Sigmoid colon (tissue), 4 donors: ENCODE measurements around the gene LRRFIP2.

Experiments used
- CTCF ChIP-seq, 4 experiments: fragments of 450-650 bp in 3 of 4; fragments of 200-600 bp in 1 of 4; IDR thresholded peaks; one replicate each; pipeline ENCODE4 v1.5.1; 2016 to 2019; ENCODE audit warnings: antibody characterized with exemption in 4 of 4, mild to moderate bottlenecking in 3 of 4, moderate library complexity in 2 of 4
- EP300 ChIP-seq, 4 donors: sonication (generic); formaldehyde crosslinking; IDR thresholded peaks; one replicate each; pipeline ENCODE4 v1.6.1; 2017; ENCODE audit warnings: antibody characterized with exemption in 4 of 4
- POLR2A ChIP-seq, 2 donors: fragments of 450-650 bp; IDR thresholded peaks; one replicate each; pipeline ENCODE4 v1.6.1; 2016; ENCODE audit warnings: antibody characterized with exemption in 2 of 2, mild to moderate bottlenecking in 2 of 2, moderate library complexity in 2 of 2
- POLR2AphosphoS5 ChIP-seq, 4 donors: sonication (generic); formaldehyde crosslinking; IDR thresholded peaks; one replicate each; pipeline ENCODE4 v1.6.1; 2017; ENCODE audit warnings: antibody characterized with exemption in 4 of 4

GRCh38 chr3:37074178-37074577 lies 100.2 kb downstream of the LRRFIP2 start:
- no peak for TF ChIP-seq CTCF (IDR thresholded peaks at IDR 0.05)
- TF ChIP-seq EP300 (IDR thresholded peaks at IDR 0.05) = no peak
- no peak for TF ChIP-seq POLR2A (IDR thresholded peaks at IDR 0.05)
- TF ChIP-seq POLR2AphosphoS5 (IDR thresholded peaks at IDR 0.05) = no peak
